GM12878 (cell line): Measurements from ENCODE around the gene PLAC1.

Experiments
- BRCA1 ChIP-seq: IDR thresholded peaks from 2 replicates; pipeline ENCODE4 v1.6.1; 2011; ENCODE audit warnings: low read depth, low read length, improper control_type of control experiment
- POLR2AphosphoS5 ChIP-seq: IDR thresholded peaks from 2 replicates; pipeline ENCODE4 v1.6.1; 2011; ENCODE audit warnings: mild to moderate bottlenecking, low read length, inconsistent platforms
- TF ChIP-seq, protein P1 (sequence below): IDR thresholded peaks from 2 replicates; pipeline ENCODE4 v1.6.1; 2011; ENCODE audit warnings: mild to moderate bottlenecking, low read depth, low read length, moderate library complexity; ENCODE audit not compliant: insufficient replicate concordance

DNA sequence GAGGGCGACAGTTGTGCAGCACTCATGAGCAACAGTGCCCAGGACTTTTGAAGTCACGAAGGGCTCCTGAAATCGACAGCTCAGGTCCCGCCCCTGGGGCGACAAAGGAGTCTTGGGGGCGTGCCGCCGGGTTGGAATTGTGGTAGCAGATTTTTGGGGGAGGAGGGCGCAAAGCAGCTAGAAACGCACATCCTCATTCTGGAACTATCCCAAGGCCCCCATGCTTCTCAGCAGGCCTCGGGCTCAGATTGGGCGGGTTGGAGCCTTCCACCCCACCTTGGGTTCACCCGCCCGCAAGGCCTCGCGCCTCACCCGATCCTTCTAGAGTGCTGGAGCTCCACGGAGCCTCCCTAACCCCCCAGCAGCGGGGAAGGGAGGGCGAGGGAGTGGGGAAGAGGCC, 112.8 kb downstream of the PLAC1 start:
- TF ChIP-seq BRCA1 (no peak), POLR2AphosphoS5 (no peak)
- TF ChIP-seq, protein P1, sequence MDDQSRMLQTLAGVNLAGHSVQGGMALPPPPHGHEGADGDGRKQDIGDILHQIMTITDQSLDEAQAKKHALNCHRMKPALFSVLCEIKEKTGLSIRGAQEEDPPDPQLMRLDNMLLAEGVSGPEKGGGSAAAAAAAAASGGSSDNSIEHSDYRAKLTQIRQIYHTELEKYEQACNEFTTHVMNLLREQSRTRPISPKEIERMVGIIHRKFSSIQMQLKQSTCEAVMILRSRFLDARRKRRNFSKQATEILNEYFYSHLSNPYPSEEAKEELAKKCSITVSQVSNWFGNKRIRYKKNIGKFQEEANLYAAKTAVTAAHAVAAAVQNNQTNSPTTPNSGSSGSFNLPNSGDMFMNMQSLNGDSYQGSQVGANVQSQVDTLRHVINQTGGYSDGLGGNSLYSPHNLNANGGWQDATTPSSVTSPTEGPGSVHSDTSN: no peak
